Measurements from ENCODE around the gene RAB3IL1.

- TF ChIP-seq CTCF (conservative IDR thresholded peaks at IDR 0.05; ENCODE audit: low read depth, low read length) (no peak), EZH2phosphoT487 (IDR thresholded peaks at IDR 0.05; ENCODE audit: borderline replicate concordance, low read length) (no peak), EZH2 (IDR thresholded peaks at IDR 0.05; ENCODE audit: low read length, unreplicated experiment) (no peak)
Measured at GRCh38 chr11:61956191-61957020, 39.0 kb upstream of the RAB3IL1 start.
